D341Med (cell line): Measurements from ENCODE around the gene ADGRD1.

Experiments used
- DNase-seq: peaks from one replicate; pipeline ENCODE4 v3.0.0; 2012; ENCODE audit warnings: low spot score

ADGRD1 gene

GRCh38 chr12:131041968-131042833 lies 88.5 kb downstream of the ADGRD1 start:
- DNase-seq: no peak

- DNase-seq: no peak
These were observed 89.1 kb downstream of the ADGRD1 start for GRCh38 chr12:131042834-131043245.

GRCh38 chr12:131043401-131043871 lies 89.7 kb downstream of the ADGRD1 start:
- no peak for DNase-seq

GRCh38 chr12:131044136-131044535 lies 90.4 kb downstream of the ADGRD1 start:
- DNase-seq: no peak

GRCh38 chr12:131044760-131045381 lies 91.2 kb downstream of the ADGRD1 start:
- no peak for DNase-seq

- DNase-seq: no peak
These were observed 92.2 kb downstream of the ADGRD1 start for GRCh38 chr12:131045705-131046460.

GRCh38 chr12:131046813-131047788 lies 93.4 kb downstream of the ADGRD1 start:
- no peak for DNase-seq

GRCh38 chr12:131047789-131048610 lies 94.3 kb downstream of the ADGRD1 start:
- DNase-seq: no peak

- DNase-seq: no peak
These were observed 94.9 kb downstream of the ADGRD1 start for GRCh38 chr12:131048611-131048990.

GRCh38 chr12:131049002-131049401 lies 95.3 kb downstream of the ADGRD1 start:
- no peak for DNase-seq

- DNase-seq: no peak
These were observed 96.0 kb downstream of the ADGRD1 start for GRCh38 chr12:131049549-131050339.

GRCh38 chr12:131050463-131051154 lies 96.9 kb downstream of the ADGRD1 start:
- DNase-seq: no peak

GRCh38 chr12:131051155-131051473 lies 97.4 kb downstream of the ADGRD1 start:
- DNase-seq: no peak

GRCh38 chr12:131052063-131052781 lies 98.5 kb downstream of the ADGRD1 start:
- no peak for DNase-seq

- DNase-seq: no peak
These were observed 99.2 kb downstream of the ADGRD1 start for GRCh38 chr12:131052929-131053328.

- DNase-seq: no peak
These were observed 99.9 kb downstream of the ADGRD1 start for GRCh38 chr12:131053567-131053966.

- DNase-seq: no peak
These were observed 100.8 kb downstream of the ADGRD1 start for GRCh38 chr12:131054345-131055092.

GRCh38 chr12:131055093-131055465 lies 101.4 kb downstream of the ADGRD1 start:
- DNase-seq: no peak
